Right ventricle myocardium superior (tissue), 1 donor: ENCODE results near the gene FXYD5. TPM values are rescaled to one million over a fixed set of nuclear protein-coding genes. Genes with fewer than 3 reads are reported as not detected.

ENCODE experiments used
- ATAC-seq: fragments of 200-7000 bp; cut with Tn5 transposase; one replicate; pipeline ENCODE4 v1.9.1; 2020; ENCODE audit warnings: mild to moderate bottlenecking; ENCODE audit not compliant: poor library complexity
- DNase-seq: peaks from one replicate; pipeline ENCODE4 v3.0.0-alpha.2; 2020
- intact Hi-C: fragments of 100-400 bp; cut with DNase I; formaldehyde crosslinking; loops from one replicate; pipeline ENCODE4 v1.11.2; 2022
- long read RNA-seq: library from polyadenylated mRNA; unstranded; transcript quantifications from one replicate; pipeline ENCODE4 v2.0.0, GENCODE V29; 2021
- total RNA-seq: library from RNA; stranded (reverse); fragmentation: NEBNext Ultra II Directional; extraction: Animal tissue kit (Norgen Biotek cat#: 25700); gene quantifications from one replicate; pipeline ENCODE4 v1.2.1, GENCODE V29; 2021
- donor health status: DM: no; HTN: yes; CAD: no; lungs with severe emphysema.

FXYD5 gene
- total RNA-seq = 20.9 TPM
- long read RNA-seq, transcript FXYD5-204 (9 exons, 872 nt) = major isoform, 9 of 14 reads
- long read RNA-seq, partial matches to known transcripts = 0 of 14 reads
- long read RNA-seq, other reads (novel, unspliced or antisense) = 0 of 14 reads

- ATAC-seq = peak; percentile 87
- intact Hi-C loops = loop anchor here (5.0 kb wide), 1 partner anchor 113 kb away; the partner anchor contains the start of gene USF2
Measured at GRCh38 chr19:35154525-35155406, at the start of gene FXYD5. Gene FXYD5 (plus strand): TSS chr19:35154735. CDS start chr19:35155551, 816 bp downstream.

GRCh38 chr19:35105047-35105410, 49.5 kb upstream of the FXYD5 start:
- DNase-seq (no peak), ATAC-seq (no peak)
- intact Hi-C loops = no loop called here

More at GRCh38 chr19:35154525-35155406, at the start of gene FXYD5:
- DNase-seq = peak; percentile 81

GRCh38 chr19:35105411-35106290, 48.9 kb upstream of the FXYD5 start:
- DNase-seq (no peak), ATAC-seq (no peak)
- intact Hi-C loops = no loop called here

- intact Hi-C loops = no loop called here
- no peak for DNase-seq
- ATAC-seq = no peak
Measured at GRCh38 chr19:35106291-35106583, 48.3 kb upstream of the FXYD5 start.

GRCh38 chr19:35106898-35107541, 47.5 kb upstream of the FXYD5 start:
- DNase-seq (no peak), ATAC-seq (no peak)
- intact Hi-C loops = no loop called here

GRCh38 chr19:35107545-35107944, 47.0 kb upstream of the FXYD5 start:
- no peak for DNase-seq

GRCh38 chr19:35108730-35109129, 45.8 kb upstream of the FXYD5 start:
- DNase-seq = no peak
- intact Hi-C loops = no loop called here
- no peak for ATAC-seq

More at GRCh38 chr19:35107545-35107944, 47.0 kb upstream of the FXYD5 start:
- peak; percentile 51 for ATAC-seq
- intact Hi-C loops = no loop called here

GRCh38 chr19:35109395-35110112, 45.0 kb upstream of the FXYD5 start:
- no peak for DNase-seq
- intact Hi-C loops = no loop called here
- ATAC-seq = no peak

- no peak for DNase-seq
- intact Hi-C loops = no loop called here
Measured at GRCh38 chr19:35110974-35111373, 43.6 kb upstream of the FXYD5 start.

GRCh38 chr19:35112995-35113688, 41.4 kb upstream of the FXYD5 start:
- DNase-seq = no peak
- intact Hi-C loops = no loop called here

More at GRCh38 chr19:35110974-35111373, 43.6 kb upstream of the FXYD5 start:
- ATAC-seq = no peak

GRCh38 chr19:35114353-35115176, 40.0 kb upstream of the FXYD5 start:
- DNase-seq (peak; percentile 86), ATAC-seq (peak; percentile 87)
- intact Hi-C loops = loop anchor here (1.0 kb wide), 1 partner anchor 21 kb away; the partner anchor contains the start of gene LGI4

More at GRCh38 chr19:35112995-35113688, 41.4 kb upstream of the FXYD5 start:
- ATAC-seq = no peak

GRCh38 chr19:35115177-35115951, 39.2 kb upstream of the FXYD5 start, which contains the start of gene FXYD3:
Gene FXYD3 (plus strand): TSS chr19:35115823. CDS start chr19:35119377, 3,554 bp downstream.
- peak; percentile 14 for ATAC-seq
- intact Hi-C loops = no loop called here

GRCh38 chr19:35116072-35116801, 38.3 kb upstream of the FXYD5 start:
- intact Hi-C loops = no loop called here
- DNase-seq (no peak), ATAC-seq (no peak)

More at GRCh38 chr19:35115177-35115951, 39.2 kb upstream of the FXYD5 start, which contains the start of gene FXYD3:
- no peak for DNase-seq

- ATAC-seq (no peak), DNase-seq (no peak)
- intact Hi-C loops = no loop called here
Measured at GRCh38 chr19:35117116-35117515, 37.4 kb upstream of the FXYD5 start.

GRCh38 chr19:35117799-35118198, 36.7 kb upstream of the FXYD5 start:
- ATAC-seq (no peak), DNase-seq (no peak)
- intact Hi-C loops = no loop called here
